ENCODE results near the gene CHTF8. TPM values are rescaled to one million over a fixed set of nuclear protein-coding genes. Genes with fewer than 3 reads are reported as not detected.

Gene CHTF8
- total RNA-seq, 2 donors from 2014 or later, result 49.4 to 60.5 TPM

DNA sequence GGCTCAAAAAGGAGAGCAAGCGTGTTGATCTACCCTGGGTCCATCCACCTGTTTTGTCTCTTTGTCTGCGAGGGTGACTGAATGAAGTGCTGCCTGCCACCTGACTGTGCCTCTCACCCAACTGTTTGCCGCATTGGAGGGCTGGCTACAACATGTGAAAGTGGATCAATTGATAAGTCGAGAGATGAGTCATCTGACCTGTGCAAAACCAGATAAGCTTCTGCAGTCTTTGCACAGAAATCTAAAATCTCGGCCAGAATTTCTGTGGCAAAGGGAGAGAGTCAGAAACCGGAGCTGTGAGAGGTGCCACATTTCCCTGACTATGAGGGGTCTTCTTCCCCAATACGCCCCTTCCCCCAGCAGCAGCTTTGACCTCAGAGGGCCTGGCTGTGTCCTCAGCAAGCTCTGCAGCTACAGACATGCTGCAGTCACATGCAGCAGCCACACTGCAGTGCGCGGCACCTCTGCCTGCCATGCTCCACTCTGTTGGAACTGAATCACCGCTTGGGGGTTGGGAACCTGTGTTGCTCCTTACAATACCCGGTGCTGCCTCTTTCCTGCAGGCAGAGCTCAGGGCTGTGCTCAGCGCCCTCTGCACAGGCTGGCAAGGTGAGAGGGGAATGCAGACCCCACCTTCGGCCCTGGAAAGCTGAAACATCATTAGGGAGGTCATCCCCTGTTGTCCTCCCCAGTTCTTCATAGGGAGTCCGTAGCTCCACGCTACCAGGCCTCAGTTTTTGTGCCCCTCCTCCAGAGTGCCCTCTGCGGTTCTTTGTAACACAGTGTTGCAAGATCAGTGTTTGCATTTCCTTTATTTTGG, 43.1 kb downstream of the CHTF8 start:
- H3K4me3 ChIP-seq, result no peak overlapping the region
- DNase-seq (ENCODE audit: low spot score), result no peak
- no peaks in the 10 kb centered on the region for H3K9me3 ChIP-seq
- no peaks in the 10 kb centered on the region for H3K36me3 ChIP-seq
- no peak overlapping the region for H3K27ac ChIP-seq
- peaks cover 0 to 4% of the 10 kb centered on the region in 2 donors for H3K4me1 ChIP-seq
- no peaks in the 10 kb centered on the region for H3K27me3 ChIP-seq
- TF ChIP-seq, protein P1, sequence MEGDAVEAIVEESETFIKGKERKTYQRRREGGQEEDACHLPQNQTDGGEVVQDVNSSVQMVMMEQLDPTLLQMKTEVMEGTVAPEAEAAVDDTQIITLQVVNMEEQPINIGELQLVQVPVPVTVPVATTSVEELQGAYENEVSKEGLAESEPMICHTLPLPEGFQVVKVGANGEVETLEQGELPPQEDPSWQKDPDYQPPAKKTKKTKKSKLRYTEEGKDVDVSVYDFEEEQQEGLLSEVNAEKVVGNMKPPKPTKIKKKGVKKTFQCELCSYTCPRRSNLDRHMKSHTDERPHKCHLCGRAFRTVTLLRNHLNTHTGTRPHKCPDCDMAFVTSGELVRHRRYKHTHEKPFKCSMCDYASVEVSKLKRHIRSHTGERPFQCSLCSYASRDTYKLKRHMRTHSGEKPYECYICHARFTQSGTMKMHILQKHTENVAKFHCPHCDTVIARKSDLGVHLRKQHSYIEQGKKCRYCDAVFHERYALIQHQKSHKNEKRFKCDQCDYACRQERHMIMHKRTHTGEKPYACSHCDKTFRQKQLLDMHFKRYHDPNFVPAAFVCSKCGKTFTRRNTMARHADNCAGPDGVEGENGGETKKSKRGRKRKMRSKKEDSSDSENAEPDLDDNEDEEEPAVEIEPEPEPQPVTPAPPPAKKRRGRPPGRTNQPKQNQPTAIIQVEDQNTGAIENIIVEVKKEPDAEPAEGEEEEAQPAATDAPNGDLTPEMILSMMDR (IDR thresholded peaks at IDR 0.05), result no peak

- TF ChIP-seq, protein P1 (IDR thresholded peaks at IDR 0.05), result no peak
Measured at GRCh38 chr16:69088684-69089083, 43.7 kb downstream of the CHTF8 start.

GRCh38 chr16:69087161-69087581, 45.2 kb downstream of the CHTF8 start:
- Histone ChIP-seq H3K4me3 (no peak overlapping the region), H3K27me3 (no peaks in the 10 kb centered on the region), H3K27ac (no peak overlapping the region), H3K4me1 (peaks cover 0 to 7% of the 10 kb centered on the region in 2 donors), H3K9me3 (no peaks in the 10 kb centered on the region), H3K36me3 (no peaks in the 10 kb centered on the region)
- DNase-seq (ENCODE audit: low spot score), result no peak
- TF ChIP-seq, protein P1 (IDR thresholded peaks at IDR 0.05), result no peak

More at GRCh38 chr16:69088684-69089083, 43.7 kb downstream of the CHTF8 start:
- H3K27ac ChIP-seq, result no peak overlapping the region
- DNase-seq (ENCODE audit: low spot score), result no peak
- no peaks in the 10 kb centered on the region for H3K27me3 ChIP-seq
- no peaks in the 10 kb centered on the region for H3K9me3 ChIP-seq
- H3K36me3 ChIP-seq, result no peaks in the 10 kb centered on the region
- H3K4me3 ChIP-seq, result no peak overlapping the region
- H3K4me1 ChIP-seq, result peaks cover 0 to 7% of the 10 kb centered on the region in 2 donors

DNA sequence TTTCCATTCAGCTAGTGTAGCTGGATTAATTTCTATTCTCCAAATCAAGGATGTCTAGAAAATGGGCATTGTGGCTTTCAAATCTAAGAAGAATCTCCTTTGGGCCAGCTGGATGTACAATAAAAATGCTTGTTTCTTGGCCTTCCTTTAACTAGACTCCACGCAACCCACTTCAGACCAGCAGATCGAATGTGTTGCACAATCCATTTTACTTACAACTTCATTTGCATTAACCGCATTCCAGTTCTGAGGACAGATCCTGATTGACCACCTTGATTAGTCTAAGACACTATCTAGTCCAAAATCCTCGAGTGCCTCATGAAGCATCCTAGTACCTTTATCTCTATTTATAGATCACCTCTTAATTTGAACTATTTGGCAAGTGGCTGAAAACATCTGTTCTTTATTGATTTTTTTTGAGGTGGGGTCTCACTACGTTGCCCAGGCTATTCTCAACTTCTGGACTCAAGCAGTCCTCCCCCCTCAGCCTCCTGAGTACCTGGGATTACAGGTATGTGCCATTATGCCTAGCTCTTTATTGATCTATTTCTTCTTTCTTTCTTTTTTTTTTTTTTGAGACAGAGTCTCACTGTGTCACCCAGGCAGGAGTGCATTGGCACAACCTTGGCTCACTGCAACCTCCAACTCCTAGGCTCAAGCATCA, 47.2 kb downstream of the CHTF8 start:
- TF ChIP-seq, protein P1 (IDR thresholded peaks at IDR 0.05), result no peak
- Histone ChIP-seq H3K4me3 (no peak overlapping the region), H3K36me3 (no peaks in the 10 kb centered on the region), H3K4me1 (peaks cover 0 to 7% of the 10 kb centered on the region in 2 donors), H3K9me3 (no peaks in the 10 kb centered on the region), H3K27me3 (no peaks in the 10 kb centered on the region), H3K27ac (no peak overlapping the region)
- DNase-seq (ENCODE audit: low spot score), result no peak

DNA sequence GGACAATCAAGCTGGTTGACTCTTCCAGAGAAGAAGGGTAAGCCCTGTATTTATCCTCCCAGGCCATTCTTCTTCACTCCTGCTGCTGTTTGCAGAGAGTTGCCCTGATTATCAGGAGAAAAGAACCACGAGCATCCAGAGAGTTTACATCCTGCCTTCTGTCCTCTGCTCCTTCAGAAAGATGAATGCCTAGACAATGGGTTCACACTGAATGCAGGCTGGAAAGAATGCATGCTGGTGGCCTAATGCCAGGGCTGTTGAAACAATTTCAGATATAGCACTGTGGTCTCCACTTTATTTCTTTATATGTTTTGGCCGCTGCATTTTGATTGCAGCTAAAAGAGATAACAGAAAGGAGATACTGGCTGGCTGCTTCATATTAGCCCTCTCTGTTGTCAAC, 48.1 kb downstream of the CHTF8 start:
- TF ChIP-seq, protein P1 (IDR thresholded peaks at IDR 0.05), result no peak
- Histone ChIP-seq H3K9me3 (no peaks in the 10 kb centered on the region), H3K4me3 (no peak overlapping the region), H3K27me3 (no peaks in the 10 kb centered on the region), H3K4me1 (peaks cover 0 to 7% of the 10 kb centered on the region in 2 donors), H3K36me3 (no peaks in the 10 kb centered on the region), H3K27ac (no peak overlapping the region)
- no peak for DNase-seq (ENCODE audit: low spot score)
